Astrocyte (in vitro differentiated cells and primary cell): ENCODE measurements around the gene SYNE1. TPM values are rescaled to one million over a fixed set of nuclear protein-coding genes. Genes with fewer than 3 reads are reported as not detected.

Experiments
- DNase-seq: peaks from one replicate; pipeline ENCODE4 v3.0.0-alpha.2; 2010; ENCODE audit warnings: low read depth
- FAIRE-seq: peaks from 2 replicates; lab custom pipeline; 2011; peaks lifted over from hg19 to GRCh38; lab: Jason Lieb, UNC
- H2AFZ ChIP-seq: 2 replicates; pipeline ENCODE4 v1.6.0; 2012; ENCODE audit warnings: low read depth, low read length, inconsistent platforms
- H3K27ac ChIP-seq: 2 replicates; pipeline ENCODE4 v1.5.1; 2011; ENCODE audit warnings: low read depth, low read length, inconsistent platforms
- H3K27me3 ChIP-seq: 2 replicates; pipeline ENCODE4 v1.6.0; 2011; ENCODE audit warnings: low read length, inconsistent platforms; ENCODE audit not compliant: insufficient read depth
- H3K36me3 ChIP-seq: 2 replicates; pipeline ENCODE4 v1.5.1; 2011; ENCODE audit warnings: low read length, inconsistent platforms; ENCODE audit not compliant: insufficient read depth
- H3K4me1 ChIP-seq: 2 replicates; pipeline ENCODE4 v1.5.1; 2011; ENCODE audit warnings: low read length, inconsistent platforms; ENCODE audit not compliant: insufficient read depth
- H3K4me2 ChIP-seq: 2 replicates; pipeline ENCODE4 v1.6.0; 2012; ENCODE audit warnings: low read length, inconsistent platforms
- H3K4me3 ChIP-seq: 2 replicates; pipeline ENCODE4 v1.5.1; 2011; ENCODE audit warnings: low read depth, mild to moderate bottlenecking, low read length, inconsistent platforms; ENCODE audit not compliant: insufficient read depth
- H3K79me2 ChIP-seq: 2 replicates; pipeline ENCODE4 v1.6.0; 2012; ENCODE audit warnings: mild to moderate bottlenecking, low read length, inconsistent platforms; ENCODE audit not compliant: insufficient read depth
- H3K9ac ChIP-seq: 2 replicates; pipeline ENCODE4 v1.6.0; 2012; ENCODE audit warnings: mild to moderate bottlenecking, low read length, inconsistent platforms
- H3K9me3 ChIP-seq: 2 replicates; pipeline ENCODE4 v1.5.1; 2012; ENCODE audit warnings: low read depth, mild to moderate bottlenecking, low read length, inconsistent platforms; ENCODE audit not compliant: insufficient read depth
- H4K20me1 ChIP-seq: 2 replicates; pipeline ENCODE4 v1.6.0; 2012; ENCODE audit warnings: low read length, inconsistent platforms; ENCODE audit not compliant: insufficient read depth
- H3K27ac Mint-ChIP-seq: one replicate; pipeline ENCODE4 v1.8.0; 2021; ENCODE audit warnings: mild to moderate bottlenecking, mixed read lengths; ENCODE audit not compliant: unreplicated experiment
- H3K27me3 Mint-ChIP-seq: one replicate; pipeline ENCODE4 v1.8.0; 2021; ENCODE audit warnings: low read depth, mixed read lengths; ENCODE audit not compliant: unreplicated experiment
- H3K36me3 Mint-ChIP-seq: one replicate; pipeline ENCODE4 v1.8.0; 2021; ENCODE audit warnings: low read depth, mixed read lengths; ENCODE audit not compliant: unreplicated experiment
- H3K4me1 Mint-ChIP-seq: one replicate; pipeline ENCODE4 v1.8.0; 2021; ENCODE audit warnings: low read depth, mixed read lengths; ENCODE audit not compliant: unreplicated experiment
- H3K4me3 Mint-ChIP-seq: one replicate; pipeline ENCODE4 v1.8.0; 2021; ENCODE audit warnings: mild to moderate bottlenecking, moderate library complexity, mixed read lengths; ENCODE audit not compliant: unreplicated experiment
- H3K9me3 Mint-ChIP-seq: one replicate; pipeline ENCODE4 v1.8.0; 2021; ENCODE audit warnings: mild to moderate bottlenecking, mixed read lengths; ENCODE audit not compliant: unreplicated experiment
- CTCF ChIP-seq: IDR thresholded peaks from 2 replicates; pipeline ENCODE4 v1.5.1; 2011; ENCODE audit warnings: low read depth, mild to moderate bottlenecking, inconsistent platforms, low read length, moderate library complexity; ENCODE audit not compliant: insufficient read depth
- EZH2 ChIP-seq: IDR thresholded peaks from 2 replicates; pipeline ENCODE4 v1.6.1; 2012; ENCODE audit warnings: mild to moderate bottlenecking, low read length, inconsistent platforms; ENCODE audit not compliant: insufficient read depth
- total RNA-seq: library from RNA; stranded (reverse); gene quantifications from 2 replicates; pipeline ENCODE4 v1.2.1, GENCODE V29; 2021

Gene SYNE1
- total RNA-seq, 1 donor from 2014 or later = 66.5 TPM

GRCh38 chr6:152372945-152373344 is 264.2 kb downstream of the SYNE1 start:
- no peak for TF ChIP-seq CTCF
- TF ChIP-seq EZH2 = no peak
- Mint-ChIP-seq H3K36me3 (peaks cover 26% of the 10 kb centered on the region), H3K4me1 (peaks cover under 1% of the 10 kb centered on the region), H3K27me3 (no peaks in the 10 kb centered on the region), H3K4me3 (no peak overlapping the region), H3K27ac (no peak overlapping the region), H3K9me3 (no peaks in the 10 kb centered on the region)
- no peak overlapping the region for H3K4me3 ChIP-seq
- H3K9me3 ChIP-seq = no peaks in the 10 kb centered on the region
- no peak overlapping the region for H3K9ac ChIP-seq
- no peak overlapping the region for H2AFZ ChIP-seq
- H4K20me1 ChIP-seq = peaks cover 3% of the 10 kb centered on the region
- H3K4me2 ChIP-seq = no peak overlapping the region
- no peak for FAIRE-seq
- H3K27me3 ChIP-seq = no peaks in the 10 kb centered on the region
- no peak for DNase-seq
- H3K36me3 ChIP-seq = peaks cover 46% of the 10 kb centered on the region
- H3K27ac ChIP-seq = no peak overlapping the region
- H3K4me1 ChIP-seq = peaks cover 6% of the 10 kb centered on the region
- H3K79me2 ChIP-seq = peaks cover 18% of the 10 kb centered on the region

- Mint-ChIP-seq H3K9me3 (no peaks in the 10 kb centered on the region), H3K27me3 (no peaks in the 10 kb centered on the region), H3K4me1 (no peaks in the 10 kb centered on the region), H3K27ac (no peak overlapping the region), H3K4me3 (no peak overlapping the region), H3K36me3 (peaks cover 33% of the 10 kb centered on the region)
- FAIRE-seq = no peak
- no peak for DNase-seq
- H3K9ac ChIP-seq = no peak overlapping the region
- peaks cover 55% of the 10 kb centered on the region for H3K36me3 ChIP-seq
- H3K9me3 ChIP-seq = no peaks in the 10 kb centered on the region
- no peaks in the 10 kb centered on the region for H3K27me3 ChIP-seq
- no peaks in the 10 kb centered on the region for H4K20me1 ChIP-seq
- H3K27ac ChIP-seq = no peak overlapping the region
- H3K4me2 ChIP-seq = no peak overlapping the region
- TF ChIP-seq CTCF (no peak), EZH2 (no peak)
- H3K4me3 ChIP-seq = no peak overlapping the region
- no peak overlapping the region for H2AFZ ChIP-seq
- H3K4me1 ChIP-seq = peaks cover 4% of the 10 kb centered on the region
- peaks cover 11% of the 10 kb centered on the region for H3K79me2 ChIP-seq
These were observed 265.4 kb downstream of the SYNE1 start for GRCh38 chr6:152371775-152372174.

- no peak overlapping the region for H2AFZ ChIP-seq
- no peak overlapping the region for H3K4me2 ChIP-seq
- H3K36me3 ChIP-seq = peaks cover 62% of the 10 kb centered on the region
- H3K4me3 Mint-ChIP-seq = no peak overlapping the region
- H3K9me3 Mint-ChIP-seq = no peaks in the 10 kb centered on the region
- FAIRE-seq (no peak), DNase-seq (no peak)
- no peak overlapping the region for H3K27ac Mint-ChIP-seq
- H3K9ac ChIP-seq = no peak overlapping the region
- peaks cover 39% of the 10 kb centered on the region for H3K36me3 Mint-ChIP-seq
- H3K4me1 ChIP-seq = peaks cover 4% of the 10 kb centered on the region
- H3K27me3 Mint-ChIP-seq = no peaks in the 10 kb centered on the region
- H3K79me2 ChIP-seq = no peaks in the 10 kb centered on the region
- no peaks in the 10 kb centered on the region for H3K4me1 Mint-ChIP-seq
- TF ChIP-seq CTCF = no peak
- TF ChIP-seq EZH2 = no peak
- no peaks in the 10 kb centered on the region for H3K9me3 ChIP-seq
- H3K4me3 ChIP-seq = no peak overlapping the region
- H3K27me3 ChIP-seq = no peaks in the 10 kb centered on the region
- no peaks in the 10 kb centered on the region for H4K20me1 ChIP-seq
- H3K27ac ChIP-seq = no peak overlapping the region
These were observed 268.2 kb downstream of the SYNE1 start for GRCh38 chr6:152368751-152369624.
